T-cell (primary cell): Measurements from ENCODE around the gene GULP1. TPM values are rescaled to one million over a fixed set of nuclear protein-coding genes. Genes with fewer than 3 reads are reported as not detected.

Experiments
- ATAC-seq, 4 experiments: fragments of 200-7000 bp in 3 of 4; fragments of 150-1000 bp in 1 of 4; cut with Tn5 transposase; replicated peaks in 1 of 4; 1 replicate in 3 of 4; 2 replicates in 1 of 4; pipeline ENCODE4 v1.10.0; 2021; ENCODE audit warnings: moderate library complexity in 3 of 4, mild to moderate bottlenecking in 2 of 4, moderate number of reproducible peaks in 1 of 4
- CTCF ChIA-PET, 2 donors: fragments of 300-600 bp; sonication (Branson Sonifier 250); formaldehyde crosslinking; loops; one replicate each; lab custom pipeline; 2022; ENCODE audit warnings: antibody characterized with exemption in 2 of 2; lab: Charles Lee
- POLR2A ChIA-PET, 2 donors: fragments of 300-600 bp; sonication (Branson Sonifier 250); formaldehyde crosslinking; loops; one replicate each; lab custom pipeline; 2022; ENCODE audit warnings: antibody characterized with exemption in 2 of 2; lab: Charles Lee
- DNase-seq, 35 experiments: peaks; one replicate each; pipeline versions ENCODE4 v3.0.0 to v3.0.0-alpha.2; 2013 to 2023
- H3K27ac ChIP-seq: one replicate; pipeline ENCODE4 v1.5.1; 2013; ENCODE audit warnings: low read length
- H3K27me3 ChIP-seq, 2 experiments: replicated peaks in 1 of 2; 1 replicate in 1 of 2; 2 replicates in 1 of 2; pipeline versions ENCODE4 v1.6.1 to v1.7.0; 2013; ENCODE audit warnings: low read length in 1 of 2, mixed read lengths in 1 of 2; ENCODE audit not compliant: control insufficient read depth in 2 of 2, insufficient read depth in 2 of 2; ENCODE audit errors: extremely low read depth in 1 of 2
- H3K36me3 ChIP-seq, 2 donors: 1 replicate in 1 of 2; 2 replicates in 1 of 2; pipeline versions ENCODE4 v1.6.1 to v1.7.0; 2013; ENCODE audit warnings: low read length in 1 of 2; ENCODE audit not compliant: control insufficient read depth in 2 of 2, insufficient read depth in 1 of 2; ENCODE audit errors: extremely low read depth in 1 of 2
- H3K4me1 ChIP-seq, 2 experiments: 1 replicate in 1 of 2; 2 replicates in 1 of 2; pipeline versions ENCODE4 v1.6.1 to v1.7.0; 2013; ENCODE audit warnings: low read length in 2 of 2, mixed read lengths in 1 of 2; ENCODE audit not compliant: insufficient read depth in 2 of 2, control insufficient read depth in 1 of 2; ENCODE audit errors: extremely low read depth in 1 of 2
- H3K4me3 ChIP-seq, 2 donors: 1 replicate in 1 of 2; 2 replicates in 1 of 2; pipeline versions ENCODE4 v1.5.1 to v1.7.0; 2013; ENCODE audit warnings: mild to moderate bottlenecking in 2 of 2, low read length in 1 of 2, moderate library complexity in 1 of 2; ENCODE audit not compliant: control insufficient read depth in 1 of 2; ENCODE audit errors: extremely low read depth in 1 of 2
- H3K9me3 ChIP-seq: 2 replicates; pipeline ENCODE4 v1.7.0; 2013
- H3K27ac Mint-ChIP-seq, 2 donors: one replicate each; pipeline ENCODE4 v1.8.0; 2020 to 2021; ENCODE audit warnings: mild to moderate bottlenecking in 2 of 2, mixed read lengths in 2 of 2
- H3K27me3 Mint-ChIP-seq, 2 donors: one replicate each; pipeline ENCODE4 v1.8.0; 2021 to 2022; ENCODE audit warnings: mixed read lengths in 2 of 2
- H3K36me3 Mint-ChIP-seq: one replicate; pipeline ENCODE4 v1.8.0; 2021; ENCODE audit warnings: mixed read lengths
- H3K4me1 Mint-ChIP-seq, 3 donors: one replicate each; pipeline ENCODE4 v1.8.0; 2020 to 2022; ENCODE audit warnings: mixed read lengths in 3 of 3, mild to moderate bottlenecking in 1 of 3
- H3K4me3 Mint-ChIP-seq, 3 donors: one replicate each; pipeline ENCODE4 v1.8.0; 2020 to 2022; ENCODE audit warnings: mild to moderate bottlenecking in 3 of 3, mixed read lengths in 3 of 3, moderate library complexity in 3 of 3
- H3K9me3 Mint-ChIP-seq, 3 donors: one replicate each; pipeline ENCODE4 v1.8.0; 2020 to 2022; ENCODE audit warnings: mixed read lengths in 3 of 3
- WGBS: methylation state at CpG from one replicate; pipeline ENCODE4 v1.1.5; 2013; ENCODE audit warnings: missing lambda C conversion rate; ENCODE audit not compliant: insufficient coverage; 5-methylcytosine and 5-hydroxymethylcytosine counted together
- total RNA-seq, 35 experiments: library from RNA in 6 of 35; stranded (reverse) in 6 of 35; fragments of 120-200 nt in 1 of 35; gene quantifications; one replicate each; pipeline versions ENCODE4 v1.2.1 to v1.2.4 and lab custom pipeline; 2013 to 2026

GULP1 gene
- total RNA-seq, 5 donors from 2014 or later (not counting 1 experiment from before 2014, with no cell fraction given): 0.13 to 0.47 (median 0.13) TPM; not detected in 2

GRCh38 chr2:188473306-188473705, 181.6 kb downstream of the GULP1 start:
- Mint-ChIP-seq H3K4me3 (no peak overlapping the region), H3K36me3 (no peaks in the 10 kb centered on the region), H3K27ac (no peak overlapping the region), H3K9me3 (peaks cover 0 to 11% (median 2%) of the 10 kb centered on the region in 3 donors), H3K4me1 (no peaks in the 10 kb centered on the region), H3K27me3 (no peaks in the 10 kb centered on the region)
- Histone ChIP-seq H3K27ac (no peak overlapping the region), H3K4me3 (no peak overlapping the region), H3K27me3 (no peaks in the 10 kb centered on the region), H3K9me3 (no peaks in the 10 kb centered on the region), H3K36me3 (no peaks in the 10 kb centered on the region), H3K4me1 (no peaks in the 10 kb centered on the region)
- ChIA-PET POLR2A (no interaction called here), CTCF (no interaction called here)
- ATAC-seq (peak in 1 of 4 experiments; percentile 37), DNase-seq (no peak)
- WGBS: 60% methylated on average over 3 of the region's 3 CpGs

- WGBS: no CpG with 5 or more reads among the region's 2 CpGs
- no peaks in the 10 kb centered on the region for H3K4me1 ChIP-seq
- H3K4me3 ChIP-seq: no peak overlapping the region
- H3K27ac ChIP-seq: no peak overlapping the region
- no peaks in the 10 kb centered on the region for H3K36me3 ChIP-seq
- no peaks in the 10 kb centered on the region for H3K27me3 ChIP-seq
- ChIA-PET POLR2A (interaction anchor here in 1 of 2 donors (0.7 kb wide), 1 partner anchor 966 kb away, joined by 3 read pairs; no protein-coding TSS in a partner anchor), CTCF (no interaction called here)
- Mint-ChIP-seq H3K4me3 (no peak overlapping the region), H3K36me3 (no peaks in the 10 kb centered on the region), H3K27ac (no peak overlapping the region), H3K27me3 (no peaks in the 10 kb centered on the region), H3K9me3 (peaks cover 0 to 11% (median 2%) of the 10 kb centered on the region in 3 donors), H3K4me1 (no peaks in the 10 kb centered on the region)
- ATAC-seq (no peak), DNase-seq (no peak)
- no peaks in the 10 kb centered on the region for H3K9me3 ChIP-seq
Measured at GRCh38 chr2:188474316-188474715, 182.6 kb downstream of the GULP1 start.

GRCh38 chr2:188475945-188476344, 184.3 kb downstream of the GULP1 start:
- Mint-ChIP-seq H3K27me3 (no peaks in the 10 kb centered on the region), H3K4me1 (no peaks in the 10 kb centered on the region), H3K4me3 (no peak overlapping the region), H3K27ac (no peak overlapping the region), H3K36me3 (no peaks in the 10 kb centered on the region), H3K9me3 (peaks cover 0 to 6% (median 2%) of the 10 kb centered on the region in 3 donors)
- Histone ChIP-seq H3K4me3 (no peak overlapping the region), H3K9me3 (no peaks in the 10 kb centered on the region), H3K36me3 (no peaks in the 10 kb centered on the region), H3K4me1 (no peaks in the 10 kb centered on the region), H3K27me3 (no peaks in the 10 kb centered on the region), H3K27ac (no peak overlapping the region)
- DNase-seq (no peak), ATAC-seq (no peak)
- WGBS: 79% methylated on average over 3 of the region's 4 CpGs
- ChIA-PET POLR2A (no interaction called here), CTCF (no interaction called here)

DNA sequence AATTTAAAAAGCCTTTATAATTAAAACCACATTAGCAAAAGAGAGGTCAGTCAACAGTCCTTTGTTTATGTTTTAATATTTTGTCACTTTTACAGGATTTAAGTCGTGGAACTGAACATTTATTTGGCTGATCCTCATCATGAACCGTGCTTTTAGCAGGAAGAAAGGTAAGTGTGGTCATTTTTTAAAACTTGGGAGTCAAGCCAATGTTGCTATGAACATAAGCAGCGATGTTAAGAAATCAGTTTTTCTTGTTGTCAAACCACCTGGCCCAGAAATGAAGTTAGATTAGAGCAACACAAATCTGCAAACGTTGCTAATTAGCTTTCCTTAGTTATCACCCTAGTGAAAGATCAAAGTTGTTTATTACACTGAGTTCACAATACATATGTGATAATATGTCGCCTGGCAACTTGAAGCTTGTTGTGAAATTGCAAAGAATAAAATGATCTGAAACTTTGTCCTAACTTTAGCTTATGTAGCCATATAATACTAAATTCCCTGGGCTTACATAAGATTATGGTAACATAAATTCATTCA, 186.0 kb downstream of the GULP1 start:
- Mint-ChIP-seq H3K9me3 (no peaks in the 10 kb centered on the region), H3K4me3 (no peak overlapping the region), H3K27me3 (no peaks in the 10 kb centered on the region), H3K27ac (no peak overlapping the region), H3K4me1 (no peaks in the 10 kb centered on the region), H3K36me3 (no peaks in the 10 kb centered on the region)
- Histone ChIP-seq H3K27me3 (no peaks in the 10 kb centered on the region), H3K27ac (no peak overlapping the region), H3K4me1 (no peaks in the 10 kb centered on the region), H3K4me3 (no peak overlapping the region), H3K36me3 (no peaks in the 10 kb centered on the region), H3K9me3 (no peaks in the 10 kb centered on the region)
- WGBS: 28% methylated on average over 2 of the region's 5 CpGs
- POLR2A ChIA-PET: no interaction called here
- ATAC-seq: no peak
- CTCF ChIA-PET: no interaction called here
- no peak for DNase-seq

DNA sequence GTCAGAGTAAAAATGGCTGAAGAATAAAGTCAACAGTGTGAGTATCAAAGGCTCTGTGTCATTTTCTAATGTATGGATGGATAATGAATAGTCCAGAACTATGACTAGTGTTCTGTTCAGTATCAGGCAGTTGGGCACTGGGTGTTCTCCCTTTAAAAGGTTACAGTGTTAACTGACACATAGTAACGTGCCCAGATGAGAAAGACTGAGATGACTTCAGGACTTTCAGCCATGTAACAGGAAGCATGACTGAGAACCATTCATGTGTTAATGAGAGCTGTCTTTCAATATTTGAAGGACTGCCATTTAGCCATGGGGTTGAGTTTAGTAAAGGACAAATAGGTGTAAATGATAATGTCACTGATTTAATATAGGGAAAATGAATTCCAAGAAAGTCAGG, 187.1 kb downstream of the GULP1 start:
- ATAC-seq: no peak
- no peaks in the 10 kb centered on the region for H3K9me3 Mint-ChIP-seq
- 63% methylated on average over 1 of the region's 1 CpG for WGBS
- Histone ChIP-seq H3K27me3 (no peaks in the 10 kb centered on the region), H3K4me1 (no peaks in the 10 kb centered on the region), H3K4me3 (no peak overlapping the region), H3K36me3 (no peaks in the 10 kb centered on the region), H3K9me3 (no peaks in the 10 kb centered on the region), H3K27ac (no peak overlapping the region)
- ChIA-PET POLR2A (no interaction called here), CTCF (no interaction called here)
- no peaks in the 10 kb centered on the region for H3K27me3 Mint-ChIP-seq
- no peak overlapping the region for H3K4me3 Mint-ChIP-seq
- DNase-seq: no peak
- H3K36me3 Mint-ChIP-seq: no peaks in the 10 kb centered on the region
- no peaks in the 10 kb centered on the region for H3K4me1 Mint-ChIP-seq
- no peak overlapping the region for H3K27ac Mint-ChIP-seq

DNA sequence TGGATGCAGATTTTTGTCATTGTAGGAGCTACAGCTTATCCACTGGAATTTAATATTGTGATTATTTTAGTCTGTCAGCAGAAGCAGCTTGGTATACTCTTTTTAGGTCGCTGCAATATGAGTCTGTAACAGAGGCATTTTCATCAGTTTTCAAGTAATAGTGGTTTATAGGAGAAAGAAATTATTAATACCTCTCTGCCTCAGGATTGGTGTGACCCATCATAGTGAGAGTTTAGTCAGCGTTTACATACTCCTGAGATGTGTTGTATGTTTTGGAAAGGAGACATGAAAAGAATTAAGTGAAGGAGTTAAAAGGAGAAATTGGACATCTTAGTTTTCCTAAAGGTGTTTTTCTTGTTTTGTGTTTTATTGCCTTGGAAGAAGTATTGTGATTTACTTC, 189.8 kb downstream of the GULP1 start:
- no peaks in the 10 kb centered on the region for H3K27me3 Mint-ChIP-seq
- no peak overlapping the region for H3K27ac Mint-ChIP-seq
- Histone ChIP-seq H3K27me3 (no peaks in the 10 kb centered on the region), H3K9me3 (no peaks in the 10 kb centered on the region), H3K4me1 (no peaks in the 10 kb centered on the region), H3K27ac (no peak overlapping the region), H3K36me3 (no peaks in the 10 kb centered on the region), H3K4me3 (no peak overlapping the region)
- WGBS: no CpG with 5 or more reads among the region's 2 CpGs
- DNase-seq: no peak
- H3K4me3 Mint-ChIP-seq: no peak overlapping the region
- H3K4me1 Mint-ChIP-seq: no peaks in the 10 kb centered on the region
- no peaks in the 10 kb centered on the region for H3K9me3 Mint-ChIP-seq
- no peak for ATAC-seq
- CTCF ChIA-PET: no interaction called here
- POLR2A ChIA-PET: no interaction called here
- H3K36me3 Mint-ChIP-seq: no peaks in the 10 kb centered on the region

- ChIA-PET POLR2A (no interaction called here), CTCF (no interaction called here)
- DNase-seq: no peak
- H3K9me3 Mint-ChIP-seq: no peaks in the 10 kb centered on the region
- H3K36me3 ChIP-seq: no peaks in the 10 kb centered on the region
- no peaks in the 10 kb centered on the region for H3K4me1 Mint-ChIP-seq
- H3K27ac Mint-ChIP-seq: no peak overlapping the region
- H3K4me3 ChIP-seq: no peak overlapping the region
- no peaks in the 10 kb centered on the region for H3K27me3 ChIP-seq
- H3K36me3 Mint-ChIP-seq: no peaks in the 10 kb centered on the region
- no peak for ATAC-seq
- H3K4me1 ChIP-seq: no peaks in the 10 kb centered on the region
- no peak overlapping the region for H3K27ac ChIP-seq
- H3K4me3 Mint-ChIP-seq: no peak overlapping the region
- no peaks in the 10 kb centered on the region for H3K27me3 Mint-ChIP-seq
- no peaks in the 10 kb centered on the region for H3K9me3 ChIP-seq
Measured at GRCh38 chr2:188485496-188485895, 193.8 kb downstream of the GULP1 start.
